GM19463 (cell line): Measurements from ENCODE around the gene WDR1.
"Not testable (repeated sequence)": the region's sequence is repeated elsewhere in the genome, so short reads cannot be mapped to it uniquely, and the experiment has no call there.

Source experiments
- ATAC-seq: cut with Tn5 transposase; IDR thresholded peaks from one replicate; pipeline ENCODE4 v1.9.1; 2021; ENCODE audit warnings: mild to moderate bottlenecking, moderate library complexity; ENCODE audit not compliant: unreplicated experiment

The WDR1 gene

DNA sequence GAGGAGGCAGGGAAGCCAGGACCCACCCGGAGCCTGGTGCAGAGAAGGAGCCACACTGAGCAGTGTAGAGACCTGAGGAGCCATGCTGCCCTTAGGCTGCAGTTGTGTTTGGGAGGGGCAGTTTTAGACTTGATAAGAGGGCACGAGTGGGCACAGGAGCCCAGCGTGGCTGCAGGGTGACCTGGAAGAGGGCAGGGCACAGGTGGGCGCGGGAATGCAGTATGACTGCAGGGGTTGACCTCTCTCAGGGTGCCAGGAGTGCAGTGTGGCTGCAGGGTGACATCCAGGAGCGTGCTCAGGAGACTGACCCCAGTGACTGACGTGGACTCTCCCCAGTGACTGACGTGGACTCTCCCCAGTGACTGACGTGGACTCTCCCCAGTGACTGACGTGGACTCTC, 14.6 kb upstream of the WDR1 start:
- no peak for ATAC-seq

DNA sequence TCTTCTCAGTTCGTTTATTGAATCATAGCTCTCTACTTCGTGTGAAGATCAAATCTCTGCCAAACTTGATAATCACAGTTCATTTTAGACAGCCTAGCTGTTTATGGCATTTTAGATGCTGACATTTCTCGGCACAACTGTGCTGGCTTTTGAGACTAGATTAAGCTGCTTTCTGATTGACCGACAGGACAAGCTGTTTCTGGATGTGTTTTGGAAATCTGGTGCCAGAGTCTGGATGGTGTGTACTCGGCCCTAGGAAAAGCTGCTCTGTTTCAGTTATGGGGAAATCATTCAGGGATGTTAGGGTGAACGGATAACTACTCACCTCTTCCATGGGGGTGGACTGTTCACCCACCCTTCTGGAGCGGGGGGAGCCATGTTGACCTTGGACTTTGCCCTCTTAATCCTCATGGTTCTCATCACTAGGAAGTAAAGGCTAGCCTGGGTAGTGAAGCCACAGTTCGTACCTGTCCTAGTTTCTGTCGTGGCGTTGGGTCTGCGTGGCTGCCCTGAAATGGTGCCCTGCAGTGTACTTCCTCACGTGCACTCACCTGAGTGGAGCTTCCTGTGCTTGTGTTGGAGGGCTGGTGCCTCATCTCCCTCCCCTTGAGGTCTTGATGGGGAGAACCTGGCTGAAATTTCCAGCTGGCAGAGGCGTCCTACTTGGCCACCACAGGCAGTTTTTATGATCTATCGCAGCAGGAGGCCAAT, 13.7 kb upstream of the WDR1 start:
- ATAC-seq = no peak

DNA sequence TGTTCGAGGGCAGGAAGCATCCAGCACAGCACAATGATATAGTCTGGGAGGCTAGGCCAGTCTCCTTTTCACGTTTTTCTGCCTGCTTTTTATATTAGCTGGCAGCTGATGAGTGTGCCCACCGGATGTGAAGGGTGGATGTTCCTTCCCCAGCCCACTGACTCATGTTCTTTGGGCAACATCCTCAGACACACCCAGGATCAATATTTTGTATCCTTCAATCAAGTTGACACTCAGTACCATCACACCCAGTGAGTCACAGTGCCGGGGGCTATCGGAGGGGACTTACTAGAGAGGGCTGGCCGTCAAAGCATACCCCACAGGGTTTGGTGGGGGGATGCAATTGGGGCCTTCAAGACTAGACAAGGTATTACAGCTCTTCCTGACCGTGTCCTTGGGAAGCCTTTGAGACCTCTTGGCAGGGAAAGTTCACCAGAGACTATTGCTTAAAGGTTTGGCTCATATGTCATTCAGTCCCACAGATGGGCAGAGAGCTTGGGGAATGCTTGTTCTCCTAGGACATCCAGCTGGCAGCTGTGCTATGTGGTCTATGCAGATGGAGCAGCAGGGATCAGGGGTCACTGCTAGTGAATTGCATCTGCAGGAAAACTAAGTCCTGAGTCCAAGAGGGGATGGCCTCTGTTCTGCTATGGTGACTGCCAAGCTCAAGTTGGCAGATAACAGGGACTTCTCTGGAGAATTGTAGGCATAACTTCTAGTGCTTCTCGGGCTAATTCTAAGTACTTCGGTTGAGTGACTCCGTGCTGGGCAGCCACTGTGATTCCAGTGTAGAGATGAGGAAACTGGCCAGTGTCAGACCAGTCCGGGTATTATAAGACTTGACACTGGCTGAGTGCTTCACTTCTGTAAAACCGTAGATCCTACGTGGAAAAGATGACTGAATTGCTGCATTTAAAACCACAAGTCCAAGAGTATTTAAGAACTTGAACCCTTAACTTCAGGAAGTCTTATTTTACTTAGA, 12.9 kb upstream of the WDR1 start:
- no peak for ATAC-seq

DNA sequence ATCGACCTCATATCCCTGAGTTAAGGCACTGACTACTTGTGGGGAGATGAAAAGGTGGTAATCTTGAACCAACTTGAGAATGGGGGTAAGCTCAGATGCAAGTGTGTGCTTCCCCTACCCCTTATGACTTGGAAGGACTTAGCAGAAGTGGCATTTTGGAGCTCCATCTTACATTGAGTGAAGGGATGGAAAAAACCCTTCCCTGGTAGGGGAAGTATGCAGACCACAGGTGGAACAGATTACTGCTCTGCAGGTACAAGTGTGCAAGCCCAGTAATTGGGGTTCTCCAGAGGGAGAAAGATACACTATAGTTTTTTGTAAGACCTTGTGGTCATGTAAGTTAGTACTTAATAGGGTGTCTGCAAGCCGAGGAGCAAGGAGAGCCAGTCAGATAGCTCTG, 12.2 kb upstream of the WDR1 start:
- ATAC-seq = no peak

DNA sequence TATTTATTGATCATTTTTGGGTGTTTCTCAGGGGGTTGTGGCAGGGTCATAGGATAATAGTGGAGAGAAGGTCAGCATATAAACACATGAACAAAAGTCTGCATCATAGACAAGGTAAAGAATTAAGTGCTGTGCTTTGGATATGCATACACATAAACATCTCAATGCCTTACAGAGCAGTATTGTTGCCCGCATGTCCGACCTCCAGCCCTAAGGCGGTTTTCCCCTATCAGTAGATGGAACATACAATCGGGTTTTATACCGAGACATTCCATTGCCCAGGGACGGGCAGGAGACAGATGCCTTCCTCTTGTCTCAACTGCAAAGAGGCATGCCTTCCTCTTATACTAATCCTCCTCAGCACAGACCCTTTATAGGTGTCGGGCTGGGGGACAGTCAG, 10.9 kb upstream of the WDR1 start:
- ATAC-seq = not testable (repeated sequence)

DNA sequence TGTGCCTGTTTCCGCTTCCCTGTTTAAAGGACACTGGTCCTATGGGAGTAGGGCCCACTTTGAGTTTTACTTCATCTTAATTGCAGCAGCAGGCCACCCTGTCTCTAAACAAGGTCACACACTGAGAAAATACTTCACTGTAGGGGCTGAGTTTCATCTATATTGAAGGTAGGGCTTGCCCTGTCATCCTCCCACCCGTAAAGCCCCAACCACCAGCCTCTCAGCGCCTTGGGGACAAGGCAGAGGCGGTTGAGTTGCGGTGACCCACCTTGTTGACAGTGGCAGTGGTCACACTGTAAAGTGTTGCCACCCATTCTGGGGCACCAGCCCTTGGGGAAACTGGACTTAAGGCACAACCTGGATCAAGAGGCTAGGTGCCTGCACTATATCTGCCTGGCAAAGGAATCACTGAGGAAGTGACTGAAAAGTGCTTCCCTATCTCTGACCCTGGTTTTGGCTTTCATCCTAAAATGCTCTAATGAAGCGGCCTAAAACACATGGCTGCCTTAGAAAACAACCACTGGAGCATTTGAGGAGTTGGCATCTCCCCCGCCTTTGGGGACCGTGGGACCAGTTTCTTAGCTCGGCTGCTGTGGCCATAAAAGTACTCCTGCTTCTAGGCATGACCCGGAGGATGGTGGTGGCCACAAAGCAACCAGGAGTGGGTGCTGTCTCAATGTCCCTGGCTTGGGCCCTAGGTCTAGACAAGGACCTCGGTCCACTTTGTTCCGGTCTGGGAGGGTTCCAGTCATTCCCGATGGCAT, 7.8 kb upstream of the WDR1 start:
- ATAC-seq = no peak

DNA sequence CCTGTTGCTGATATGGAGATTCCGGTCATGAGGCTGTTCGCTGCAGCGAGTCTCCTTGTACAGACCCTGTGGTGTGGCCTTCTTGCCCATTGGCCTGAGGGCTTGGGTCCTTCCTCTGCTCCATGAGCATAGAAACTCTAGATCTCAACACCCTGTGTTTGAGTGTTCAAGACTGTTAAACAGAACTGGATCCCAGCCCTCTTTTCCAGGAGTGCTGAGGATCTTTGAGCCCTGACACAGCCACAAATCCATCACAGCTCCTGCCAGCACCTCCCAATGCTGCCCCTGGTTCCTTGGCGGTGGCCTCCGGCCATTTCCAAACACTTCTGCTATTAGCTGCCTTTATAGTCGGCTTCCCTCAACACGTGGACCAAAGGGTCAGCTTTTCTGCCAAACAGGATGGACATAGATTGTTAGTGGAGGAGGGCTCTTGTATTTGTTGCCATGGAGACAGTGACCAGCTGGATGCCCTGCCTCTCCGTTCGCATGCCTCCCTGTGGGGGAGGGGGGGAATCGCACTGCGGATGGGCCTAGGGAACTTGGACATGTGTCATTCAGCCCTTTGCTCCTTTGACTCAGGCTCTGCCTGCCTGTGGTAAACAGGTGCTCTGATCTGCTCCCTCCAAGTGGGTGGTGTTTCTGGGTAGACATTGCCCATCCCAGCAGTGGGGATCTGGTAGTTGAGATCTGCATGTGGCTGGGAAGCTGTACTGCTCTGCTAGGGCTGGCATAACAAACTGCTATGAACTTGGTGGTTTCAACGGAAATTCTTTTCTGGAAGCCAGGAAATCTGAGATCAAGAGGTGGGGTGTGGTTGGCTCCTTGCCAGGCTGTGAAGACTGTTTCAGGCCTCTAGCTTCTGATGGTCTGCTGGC, 6.9 kb upstream of the WDR1 start:
- no peak for ATAC-seq

DNA sequence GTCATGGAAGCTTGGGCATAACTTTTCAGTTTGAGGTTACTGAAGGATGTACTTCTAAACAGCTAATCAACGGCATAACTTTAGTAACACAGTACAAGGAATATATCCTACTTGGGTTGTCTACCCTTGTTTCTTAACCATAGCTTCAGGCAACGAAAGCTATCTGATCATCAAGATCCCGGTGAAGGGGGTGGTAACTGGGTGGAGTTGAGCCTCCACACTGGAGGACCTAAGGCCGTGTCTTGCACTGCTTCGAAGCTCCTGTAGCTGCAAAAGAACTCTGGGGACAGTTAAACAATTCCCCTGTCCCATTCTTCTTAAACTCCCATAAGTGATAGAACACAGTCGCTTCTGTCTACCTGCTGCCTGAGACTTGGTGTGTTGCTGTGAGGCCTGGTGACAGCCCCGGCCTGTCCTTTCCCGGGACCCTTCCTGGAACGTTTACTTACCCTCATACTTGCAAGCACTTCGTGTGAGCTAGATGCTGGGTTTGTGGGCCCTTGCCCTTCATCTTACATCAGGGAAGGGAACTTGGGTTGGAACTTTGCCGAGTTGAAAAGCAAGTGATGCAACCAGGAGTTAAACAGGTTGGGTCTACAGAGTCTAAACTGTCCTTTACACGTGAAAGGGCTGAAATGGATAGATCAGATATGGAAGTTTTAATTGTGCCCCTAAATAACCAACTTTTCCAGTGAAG, 5.8 kb upstream of the WDR1 start:
- ATAC-seq = no peak

DNA sequence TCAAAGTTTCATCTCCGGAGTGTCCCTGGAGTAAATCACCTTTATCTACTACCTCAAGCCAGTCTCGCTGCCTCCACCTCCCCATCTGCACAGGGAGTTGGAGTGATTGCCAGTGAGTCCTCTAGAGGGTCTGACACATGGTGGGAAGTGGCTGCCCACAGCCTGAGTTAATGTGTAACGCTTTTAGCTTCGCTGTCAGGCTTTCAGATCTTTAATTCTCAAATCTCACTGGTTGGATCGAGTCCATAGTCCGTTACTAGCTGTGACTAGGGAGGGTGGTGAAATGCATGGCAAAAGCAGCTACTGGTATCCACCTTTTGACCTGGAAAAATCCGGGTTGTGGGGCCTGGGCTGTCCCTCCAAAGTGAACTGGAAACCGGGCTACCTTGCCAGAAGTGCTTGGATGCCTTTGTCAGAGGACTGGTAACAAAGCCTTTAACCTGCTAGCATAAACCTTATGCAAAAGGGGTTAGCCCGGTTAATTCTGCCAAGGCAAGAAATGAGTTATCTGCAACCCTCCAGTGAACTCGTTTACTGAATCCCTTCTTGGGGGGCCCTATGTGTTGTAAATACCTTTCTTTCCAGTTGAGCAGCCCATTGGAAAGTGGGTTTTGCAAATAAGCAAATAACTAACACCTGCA, 5.1 kb upstream of the WDR1 start:
- ATAC-seq = peak; percentile 15

DNA sequence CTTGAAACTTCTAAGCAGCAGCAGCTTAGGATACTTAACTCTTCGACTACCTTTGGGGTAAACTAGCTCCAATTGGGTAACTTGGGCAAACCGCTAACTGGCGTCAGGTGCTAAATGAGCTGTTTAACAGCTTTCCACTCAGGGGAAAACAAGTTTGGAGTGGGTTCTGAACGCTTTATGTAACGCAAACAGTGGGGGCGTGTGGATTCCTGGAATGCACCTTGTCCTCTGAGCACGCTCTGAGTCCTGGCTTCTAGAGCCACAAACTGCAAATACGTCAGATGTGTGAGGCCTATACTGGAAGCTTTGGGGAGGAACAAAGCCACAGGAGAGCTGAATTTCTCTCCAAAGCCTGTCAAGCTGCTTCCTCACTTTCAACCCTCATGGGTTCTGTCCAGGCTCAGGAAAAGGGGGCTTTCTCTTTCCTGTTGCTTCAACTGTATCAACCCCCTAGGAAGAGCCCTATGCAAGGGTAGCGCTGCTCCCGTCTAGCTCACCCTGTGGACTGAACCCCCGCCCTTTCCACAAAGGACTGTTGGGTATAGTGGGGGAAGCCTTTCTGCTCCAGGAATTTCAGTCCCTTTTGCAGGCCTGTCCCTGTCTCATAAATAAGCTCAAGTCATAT, 4.5 kb upstream of the WDR1 start:
- no peak for ATAC-seq

DNA sequence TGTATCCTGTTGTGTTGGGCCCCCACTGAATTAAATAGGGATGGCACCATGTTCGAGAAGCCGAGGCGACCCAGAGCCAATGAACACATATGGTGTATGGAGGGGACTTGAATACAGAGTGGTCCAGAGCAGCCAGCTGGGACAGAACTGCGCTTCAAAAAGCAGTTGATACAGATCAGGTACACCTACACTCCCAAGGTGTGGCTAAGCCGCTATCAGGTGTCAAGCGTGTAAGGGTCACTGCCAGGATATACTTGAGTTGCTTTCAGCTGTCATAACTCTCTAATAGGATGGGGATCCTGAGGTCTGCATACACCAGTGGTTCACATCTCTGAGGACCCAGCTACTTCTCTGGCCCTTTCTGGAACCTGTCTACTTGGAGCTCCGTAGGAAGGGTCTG, 3.2 kb upstream of the WDR1 start:
- no peak for ATAC-seq

DNA sequence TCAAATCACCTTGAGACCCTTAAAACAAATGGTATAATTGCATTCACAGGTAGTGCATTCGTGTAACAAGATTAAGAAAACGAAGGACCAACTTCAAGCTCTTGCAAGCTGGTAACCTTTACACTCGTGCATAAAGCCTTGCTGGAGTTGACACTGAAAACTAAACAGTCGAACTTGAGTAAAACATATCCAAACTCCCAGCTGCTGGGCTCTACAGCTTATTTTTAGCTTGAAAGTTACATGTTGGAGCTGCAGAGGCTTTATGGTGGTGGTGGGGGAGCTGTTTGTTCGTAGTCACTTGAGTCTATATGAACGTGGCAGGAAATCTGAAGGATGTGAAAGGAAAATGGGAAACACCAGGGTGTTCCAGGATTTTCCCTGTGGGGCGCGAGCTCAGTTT, 2.7 kb upstream of the WDR1 start:
- no peak for ATAC-seq

DNA sequence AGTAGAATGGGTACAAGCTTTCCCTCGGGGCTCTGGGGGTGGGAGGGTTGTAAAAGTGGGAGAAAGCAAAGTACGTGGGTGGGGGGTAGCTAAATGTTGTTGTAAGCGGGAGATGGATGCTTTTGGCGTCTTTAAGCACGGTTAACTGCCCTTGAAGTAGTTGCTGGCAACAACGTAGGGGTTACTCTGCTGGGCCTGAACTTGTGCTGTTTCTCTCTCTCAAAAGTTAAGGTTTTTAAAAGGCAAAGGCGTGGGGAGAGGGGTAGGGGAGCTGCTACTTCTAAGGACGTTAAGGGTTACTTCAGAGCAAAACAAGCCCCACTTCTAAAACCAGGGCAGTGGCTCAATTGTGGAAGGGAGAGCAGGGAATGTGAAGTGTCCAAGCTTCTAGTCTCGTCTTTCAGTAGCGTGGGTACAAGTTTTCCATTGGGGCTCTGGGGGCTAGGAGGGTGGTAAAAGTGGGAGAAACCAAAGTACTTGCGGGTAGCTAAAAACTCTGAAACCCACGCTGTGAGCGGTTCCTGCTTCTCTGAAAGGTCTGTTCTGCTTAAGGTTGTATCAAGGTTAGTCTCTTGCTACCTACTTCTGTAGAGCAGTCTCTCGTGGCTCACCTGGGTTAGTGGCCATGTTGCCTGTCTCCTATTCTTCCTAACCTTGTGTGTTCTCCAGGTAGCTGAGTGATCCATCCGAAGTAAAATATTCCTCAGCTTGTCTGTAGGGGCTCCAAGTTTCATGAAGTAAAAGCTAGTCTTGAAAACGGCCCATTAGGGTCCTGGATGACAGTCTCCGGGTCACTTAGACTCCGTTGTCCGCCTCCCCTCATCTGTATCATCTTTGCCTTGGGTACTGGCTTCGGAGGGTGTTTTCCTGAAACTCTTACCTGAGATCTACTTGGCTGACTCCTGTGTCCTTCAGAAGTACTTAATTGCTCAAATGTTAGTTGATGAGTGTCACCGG, 1.7 kb upstream of the WDR1 start:
- ATAC-seq = no peak

DNA sequence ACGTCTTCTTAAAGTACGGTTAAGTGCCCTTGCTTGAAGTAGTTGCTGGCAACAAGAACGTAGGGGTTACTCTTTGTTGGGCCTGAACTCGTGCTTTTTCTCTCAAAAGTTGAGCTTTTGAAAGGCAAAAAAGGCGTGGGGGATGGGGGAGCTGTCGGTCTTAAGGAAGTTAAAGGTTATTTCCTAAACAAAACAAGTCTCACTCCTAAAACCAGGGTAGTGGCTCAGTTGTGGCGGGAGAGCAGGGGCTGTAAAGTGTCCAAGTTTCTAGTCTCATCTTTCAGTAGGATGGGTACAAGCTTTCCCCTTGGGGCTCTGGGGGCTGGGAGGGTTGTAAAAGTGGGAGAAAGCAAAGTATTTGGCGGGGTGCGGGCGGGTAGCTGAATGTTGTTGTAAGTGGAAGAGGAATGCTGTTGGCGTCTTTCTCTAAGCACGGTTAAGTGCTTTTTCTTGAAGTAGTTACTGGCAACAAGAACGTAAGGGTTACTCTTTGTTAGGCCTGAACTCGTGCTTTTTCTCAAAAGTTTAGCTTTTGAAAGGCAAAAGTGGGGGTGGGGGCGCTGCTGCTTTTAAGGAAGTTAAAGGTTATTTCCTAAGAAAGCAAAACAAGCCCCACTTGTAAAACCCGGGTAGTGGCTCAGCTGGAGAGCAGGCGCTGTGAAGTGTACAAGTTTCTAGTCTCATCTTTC, 904 bp upstream of the WDR1 start:
- ATAC-seq = no peak

DNA sequence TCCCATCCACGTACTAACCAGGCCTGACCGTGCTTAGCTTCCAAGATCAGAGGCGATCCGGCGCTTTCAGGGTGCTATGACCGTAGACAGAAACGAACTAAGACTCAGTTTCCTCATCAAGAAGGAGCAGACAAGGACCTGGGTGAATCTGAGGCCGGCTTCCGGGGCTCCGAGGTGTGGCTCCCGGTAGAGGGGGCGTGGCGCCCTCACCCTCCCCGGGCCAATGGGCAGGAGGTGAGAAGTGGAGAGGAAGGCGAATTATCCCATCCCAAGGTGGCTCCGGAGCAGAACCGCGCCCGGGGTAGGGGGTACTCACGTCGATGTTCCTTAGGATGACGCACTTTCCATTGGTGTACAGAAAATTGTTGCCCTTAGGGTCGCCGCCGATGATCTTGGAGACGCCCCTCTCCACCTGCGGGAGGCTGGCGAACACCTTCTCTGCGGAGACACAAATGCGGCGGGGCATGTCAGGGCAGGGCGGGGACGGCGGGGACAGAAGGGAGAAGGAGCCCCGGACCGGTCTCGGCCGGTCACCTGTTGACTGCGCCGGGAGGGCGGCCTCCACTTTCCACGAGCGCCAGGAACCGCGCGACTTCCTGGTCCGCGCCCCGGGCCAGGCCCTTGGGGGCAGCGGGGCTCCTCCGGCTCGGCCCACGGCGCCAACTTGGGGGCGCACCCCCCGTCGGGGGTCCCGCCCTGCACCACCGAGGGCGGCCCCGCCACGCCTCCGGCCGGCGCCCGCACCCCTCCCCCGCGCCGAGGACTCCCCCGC, 616 bp downstream of the WDR1 start:
- ATAC-seq = peak; percentile 31

DNA sequence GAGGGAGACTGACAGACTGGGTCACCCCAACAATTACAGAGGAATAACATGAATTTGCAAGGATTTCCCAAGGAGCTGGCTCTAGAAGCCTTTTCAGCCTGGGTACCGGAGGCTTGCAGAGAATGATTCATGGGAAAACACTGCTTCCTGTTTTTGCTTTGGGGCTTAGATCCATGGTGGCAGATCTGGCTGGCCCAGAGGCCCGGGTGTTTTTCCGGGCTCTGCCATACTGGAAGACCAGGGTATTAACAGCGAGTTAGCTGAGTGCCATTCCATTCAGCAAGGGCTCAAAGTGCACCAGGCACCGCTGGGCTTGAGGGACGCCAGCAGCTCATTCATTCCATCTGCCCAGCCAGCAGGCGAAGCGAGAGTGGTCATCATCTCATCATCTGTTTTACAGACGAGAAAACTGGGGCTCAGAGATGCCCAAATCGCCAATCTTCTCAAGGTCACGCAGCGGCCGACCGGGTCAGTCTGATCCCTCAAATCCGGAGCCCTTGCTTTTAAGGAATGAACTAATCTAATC, 1.3 kb downstream of the WDR1 start:
- no peak for ATAC-seq
